ENCODE data around the gene ZNF407.

The ZNF407 gene

DNA sequence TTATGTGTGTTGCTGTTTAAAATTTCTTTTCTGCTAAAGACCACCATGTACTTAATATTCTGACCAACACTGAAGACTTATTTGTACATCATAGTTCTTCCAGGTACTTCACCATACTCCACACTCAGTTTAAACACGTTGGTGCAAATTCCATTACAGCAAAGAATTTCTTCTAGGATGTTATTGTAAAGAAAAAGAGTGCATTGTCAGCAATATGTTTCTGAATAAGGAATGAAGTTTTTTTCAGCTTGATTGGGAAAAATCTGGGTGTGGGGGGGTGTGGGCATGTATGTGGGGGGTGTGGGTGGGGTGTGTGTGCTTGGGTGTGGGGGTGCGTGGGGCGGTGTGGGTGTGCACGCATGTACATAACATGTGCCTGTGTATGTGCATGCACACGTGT, 447.1 kb downstream of the ZNF407 start:
- Histone ChIP-seq H3K79me2 (ENCODE audit: low read length) (no peaks in the 10 kb centered on the region), H3K9me2 (replicated peaks; ENCODE audit: insufficient read depth, low read length) (no peaks in the 10 kb centered on the region), H3K27ac (ENCODE audit: low read length) (no peak overlapping the region), H3K36me3 (replicated peaks; ENCODE audit: insufficient read depth, low read length) (no peaks in the 10 kb centered on the region), H3F3A (ENCODE audit: insufficient read depth, low read length) (no peaks in the 10 kb centered on the region), H3K4me3 (ENCODE audit: low read length) (no peak overlapping the region), H3K4me2 (ENCODE audit: low read depth, low read length) (no peak overlapping the region), H3K27me3 (replicated peaks; ENCODE audit: insufficient read depth, low read length) (no peaks in the 10 kb centered on the region), H3K9ac (ENCODE audit: low read length) (no peak overlapping the region), H3K9me3 (replicated peaks; ENCODE audit: insufficient read depth, low read length) (no peaks in the 10 kb centered on the region), H3K4me1 (ENCODE audit: low read length) (no peaks in the 10 kb centered on the region), H4K20me1 (ENCODE audit: insufficient read depth, low read length) (no peaks in the 10 kb centered on the region), H2AFZ (ENCODE audit: low read length) (no peak overlapping the region)
- TF ChIP-seq, protein P1, sequence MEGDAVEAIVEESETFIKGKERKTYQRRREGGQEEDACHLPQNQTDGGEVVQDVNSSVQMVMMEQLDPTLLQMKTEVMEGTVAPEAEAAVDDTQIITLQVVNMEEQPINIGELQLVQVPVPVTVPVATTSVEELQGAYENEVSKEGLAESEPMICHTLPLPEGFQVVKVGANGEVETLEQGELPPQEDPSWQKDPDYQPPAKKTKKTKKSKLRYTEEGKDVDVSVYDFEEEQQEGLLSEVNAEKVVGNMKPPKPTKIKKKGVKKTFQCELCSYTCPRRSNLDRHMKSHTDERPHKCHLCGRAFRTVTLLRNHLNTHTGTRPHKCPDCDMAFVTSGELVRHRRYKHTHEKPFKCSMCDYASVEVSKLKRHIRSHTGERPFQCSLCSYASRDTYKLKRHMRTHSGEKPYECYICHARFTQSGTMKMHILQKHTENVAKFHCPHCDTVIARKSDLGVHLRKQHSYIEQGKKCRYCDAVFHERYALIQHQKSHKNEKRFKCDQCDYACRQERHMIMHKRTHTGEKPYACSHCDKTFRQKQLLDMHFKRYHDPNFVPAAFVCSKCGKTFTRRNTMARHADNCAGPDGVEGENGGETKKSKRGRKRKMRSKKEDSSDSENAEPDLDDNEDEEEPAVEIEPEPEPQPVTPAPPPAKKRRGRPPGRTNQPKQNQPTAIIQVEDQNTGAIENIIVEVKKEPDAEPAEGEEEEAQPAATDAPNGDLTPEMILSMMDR (IDR thresholded peaks at IDR 0.05; ENCODE audit: low read length), result no peak
- TF ChIP-seq EZH2phosphoT487 (IDR thresholded peaks at IDR 0.05; ENCODE audit: low read length), result no peak
- DNase-seq, result no peak

DNA sequence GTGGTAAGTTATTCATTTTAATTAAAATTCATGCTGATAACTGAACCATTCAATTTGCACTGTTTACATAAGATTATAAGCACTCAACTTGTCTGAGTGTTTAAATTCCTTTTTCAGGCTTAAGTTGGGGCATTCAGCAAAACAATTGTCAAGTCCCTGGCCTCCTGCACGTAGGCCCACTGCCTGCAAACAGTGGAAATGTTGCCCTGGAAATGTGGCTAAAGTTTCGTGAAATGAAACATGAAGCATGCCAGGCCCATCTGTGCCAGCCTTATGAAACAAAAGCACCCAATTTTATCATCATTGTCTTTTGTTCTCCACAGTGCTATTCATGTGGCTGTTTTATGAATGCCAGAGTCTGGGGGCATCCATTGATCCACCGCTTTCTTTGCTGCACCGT, 447.6 kb downstream of the ZNF407 start:
- no peak for DNase-seq
- no peak overlapping the region for H3K4me3 ChIP-seq (ENCODE audit: low read length)
- no peaks in the 10 kb centered on the region for H3K36me3 ChIP-seq (replicated peaks; ENCODE audit: insufficient read depth, low read length)
- H2AFZ ChIP-seq (ENCODE audit: low read length), result no peak overlapping the region
- no peaks in the 10 kb centered on the region for H4K20me1 ChIP-seq (ENCODE audit: insufficient read depth, low read length)
- H3K79me2 ChIP-seq (ENCODE audit: low read length), result no peaks in the 10 kb centered on the region
- no peaks in the 10 kb centered on the region for H3F3A ChIP-seq (ENCODE audit: insufficient read depth, low read length)
- H3K9ac ChIP-seq (ENCODE audit: low read length), result no peak overlapping the region
- TF ChIP-seq, protein P1 (IDR thresholded peaks at IDR 0.05; ENCODE audit: low read length), result no peak
- TF ChIP-seq EZH2 (optimal IDR thresholded peaks at IDR 0.05; ENCODE audit: low read depth, low read length) (no peak), EZH2phosphoT487 (IDR thresholded peaks at IDR 0.05; ENCODE audit: low read length) (no peak)
- H3K27ac ChIP-seq (ENCODE audit: low read length), result no peak overlapping the region
- no peaks in the 10 kb centered on the region for H3K9me3 ChIP-seq (replicated peaks; ENCODE audit: insufficient read depth, low read length)
- no peak overlapping the region for H3K4me2 ChIP-seq (ENCODE audit: low read depth, low read length)
- H3K27me3 ChIP-seq (replicated peaks; ENCODE audit: insufficient read depth, low read length), result no peaks in the 10 kb centered on the region
- no peaks in the 10 kb centered on the region for H3K4me1 ChIP-seq (ENCODE audit: low read length)
- H3K9me2 ChIP-seq (replicated peaks; ENCODE audit: insufficient read depth, low read length), result no peaks in the 10 kb centered on the region

DNA sequence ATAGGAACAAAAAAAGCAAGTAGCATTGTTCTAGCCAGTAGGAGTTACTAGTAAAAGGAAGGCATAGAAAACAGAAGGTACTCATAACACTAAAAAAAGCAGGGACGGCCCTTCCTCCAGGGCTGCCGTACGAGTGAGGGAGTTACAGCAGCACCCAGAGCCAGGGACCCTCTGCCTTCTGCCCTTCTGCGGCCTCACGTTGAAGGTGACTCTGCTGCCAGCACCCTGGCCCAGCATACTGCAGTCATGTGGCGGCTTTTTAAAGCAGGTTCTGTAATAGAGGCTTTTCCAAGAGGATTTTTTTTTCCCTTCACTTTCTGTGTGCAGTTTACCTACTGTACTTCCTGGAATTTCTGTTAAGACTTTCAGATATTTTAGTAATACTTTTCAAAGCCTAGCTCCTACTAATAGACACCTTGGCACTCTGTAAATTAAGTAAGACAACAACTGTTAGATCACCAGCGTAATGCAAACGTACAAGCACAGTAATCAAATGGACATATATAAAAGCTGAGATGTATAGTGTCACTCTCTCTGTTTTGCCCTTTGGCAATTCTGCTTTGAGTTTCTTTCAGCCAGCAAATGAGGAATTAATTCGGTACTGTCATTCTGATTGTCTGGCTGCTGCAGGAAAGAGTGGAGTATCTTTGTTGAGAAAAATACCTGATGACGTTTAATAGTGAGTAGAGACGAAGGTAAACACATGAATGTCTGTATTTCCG, 449.7 kb downstream of the ZNF407 start:
- Histone ChIP-seq H2AFZ (ENCODE audit: low read length) (no peak overlapping the region), H3K4me3 (ENCODE audit: low read length) (no peak overlapping the region), H3K79me2 (ENCODE audit: low read length) (no peaks in the 10 kb centered on the region), H3K9ac (ENCODE audit: low read length) (no peak overlapping the region), H3K4me2 (ENCODE audit: low read depth, low read length) (no peak overlapping the region), H3K27me3 (replicated peaks; ENCODE audit: insufficient read depth, low read length) (no peaks in the 10 kb centered on the region), H3F3A (ENCODE audit: insufficient read depth, low read length) (no peaks in the 10 kb centered on the region), H3K36me3 (replicated peaks; ENCODE audit: insufficient read depth, low read length) (no peaks in the 10 kb centered on the region), H3K4me1 (ENCODE audit: low read length) (no peaks in the 10 kb centered on the region), H3K9me2 (replicated peaks; ENCODE audit: insufficient read depth, low read length) (no peaks in the 10 kb centered on the region), H3K9me3 (replicated peaks; ENCODE audit: insufficient read depth, low read length) (no peaks in the 10 kb centered on the region), H3K27ac (ENCODE audit: low read length) (no peak overlapping the region), H4K20me1 (ENCODE audit: insufficient read depth, low read length) (no peaks in the 10 kb centered on the region)
- no peak for DNase-seq
- TF ChIP-seq EZH2phosphoT487 (IDR thresholded peaks at IDR 0.05; ENCODE audit: low read length) (no peak), EZH2 (optimal IDR thresholded peaks at IDR 0.05; ENCODE audit: low read depth, low read length) (no peak)
- TF ChIP-seq, protein P1 (IDR thresholded peaks at IDR 0.05; ENCODE audit: low read length), result no peak

Measured in MM.1S (cell line).